HG02938 (cell line): ENCODE data around the gene OSBPL8.
A peak's percentile ranks its signal among the peaks of the same experiment; 100 is the strongest.
"Not testable (repeated sequence)": the region's sequence is repeated elsewhere in the genome, so short reads cannot be mapped to it uniquely, and the experiment has no call there.

Source experiments
- ATAC-seq: cut with Tn5 transposase; IDR thresholded peaks from one replicate; pipeline ENCODE4 v1.9.1; 2021; ENCODE audit warnings: mild to moderate bottlenecking, moderate library complexity; ENCODE audit not compliant: unreplicated experiment

The OSBPL8 gene

DNA sequence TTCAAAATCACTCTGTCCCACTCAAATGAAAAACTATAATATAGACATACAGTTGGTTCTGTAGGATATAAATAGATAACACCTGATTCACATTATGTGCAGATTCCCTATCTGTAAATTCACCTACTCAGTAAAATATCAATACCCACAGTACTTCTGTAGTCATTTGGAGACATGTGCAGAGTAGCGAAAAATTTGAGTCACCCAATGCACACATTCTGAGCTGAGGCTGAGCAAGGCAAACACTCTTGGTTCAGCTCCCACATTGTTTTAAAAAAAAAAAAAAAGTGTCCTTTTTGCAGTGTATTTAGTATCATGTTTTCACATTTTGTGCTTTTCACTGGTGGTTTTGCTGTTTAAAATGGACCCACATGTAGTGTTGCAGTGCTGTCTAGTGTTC is 184.1 kb downstream of the OSBPL8 start:
- ATAC-seq = no peak

DNA sequence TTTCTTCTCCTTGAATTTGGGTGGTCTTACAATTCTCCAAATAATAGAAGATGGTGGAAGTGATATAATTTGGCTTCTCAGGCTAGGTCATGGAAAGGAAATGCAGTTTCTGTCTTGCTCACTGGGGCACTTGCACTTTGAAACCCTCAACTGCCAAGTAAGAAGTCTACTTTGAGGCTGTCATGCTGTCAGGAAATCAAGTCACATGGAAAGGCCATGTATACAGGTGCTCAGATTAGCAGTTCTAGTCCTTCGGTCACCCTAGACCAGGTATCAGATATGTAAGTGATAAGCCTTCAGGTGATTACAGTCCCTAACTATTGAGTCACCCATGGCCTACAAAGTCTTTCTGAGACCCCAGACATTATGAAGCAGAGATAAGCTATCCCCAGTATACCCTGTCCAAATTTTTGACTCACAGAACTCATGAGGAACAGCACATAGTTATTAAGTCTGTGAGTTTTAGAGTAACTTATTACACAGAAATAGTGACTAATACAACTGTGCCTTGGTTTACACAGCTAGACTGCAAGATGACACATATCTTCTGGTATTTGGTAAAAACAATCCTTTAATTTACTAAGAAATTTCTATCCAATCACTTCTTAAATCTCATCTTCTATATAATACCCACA is 185.1 kb downstream of the OSBPL8 start:
- no peak for ATAC-seq

DNA sequence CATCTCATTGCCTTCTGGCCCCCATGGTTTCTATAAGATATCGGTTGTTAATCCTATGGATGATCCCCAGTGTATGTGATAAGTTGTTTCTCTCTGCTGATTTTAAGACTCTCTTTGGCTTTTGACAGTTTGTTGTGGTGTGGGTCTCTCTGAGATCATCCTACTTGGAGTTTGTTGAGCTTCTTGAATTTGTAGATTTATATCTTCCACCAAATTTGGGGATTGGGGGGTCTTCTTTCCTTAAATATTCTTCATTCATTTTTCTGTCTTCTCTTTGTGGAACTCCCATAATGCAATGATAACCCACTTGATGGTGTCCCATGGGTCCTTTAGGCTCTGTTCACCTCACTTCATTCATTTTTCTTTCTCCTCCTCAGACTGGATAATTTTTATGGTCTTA is 191.3 kb downstream of the OSBPL8 start:
- no peak for ATAC-seq

DNA sequence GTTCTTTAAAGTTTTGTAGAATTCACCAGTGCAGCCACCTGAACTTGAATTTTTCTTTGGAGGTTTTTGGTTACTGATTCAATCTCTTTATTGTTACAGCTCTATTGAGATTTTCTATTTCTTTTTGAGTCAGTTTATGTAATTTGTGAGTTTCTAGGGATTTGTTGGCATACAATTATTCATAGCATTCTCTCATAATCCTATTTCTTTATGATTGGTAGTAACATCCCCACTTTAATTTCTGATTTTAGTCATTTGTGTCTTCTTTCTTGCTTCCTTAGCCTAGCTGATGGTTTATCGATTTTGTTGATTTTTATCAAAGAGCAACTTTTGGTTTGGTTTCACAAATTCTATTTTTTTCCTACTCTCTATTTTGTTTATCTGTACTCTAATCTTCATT is 193.4 kb downstream of the OSBPL8 start:
- no peak for ATAC-seq

DNA sequence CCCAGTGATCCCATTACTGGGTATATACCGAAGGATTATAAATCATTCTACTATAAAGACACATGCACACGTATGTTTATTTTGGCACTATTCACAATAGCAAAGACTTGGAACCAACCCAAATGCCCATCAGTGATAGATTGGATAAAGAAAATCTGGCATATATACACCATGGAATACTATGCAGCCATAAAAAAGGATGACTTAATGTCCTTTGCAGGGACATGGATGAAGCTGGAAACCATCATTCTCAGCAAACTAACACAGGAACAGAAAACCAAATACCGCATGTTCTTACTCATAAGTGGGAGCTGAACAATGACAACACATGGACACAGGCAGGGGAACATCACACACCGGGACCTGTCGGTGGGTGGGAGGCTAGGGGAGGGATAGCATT is 195.4 kb downstream of the OSBPL8 start:
- not testable (repeated sequence) for ATAC-seq

DNA sequence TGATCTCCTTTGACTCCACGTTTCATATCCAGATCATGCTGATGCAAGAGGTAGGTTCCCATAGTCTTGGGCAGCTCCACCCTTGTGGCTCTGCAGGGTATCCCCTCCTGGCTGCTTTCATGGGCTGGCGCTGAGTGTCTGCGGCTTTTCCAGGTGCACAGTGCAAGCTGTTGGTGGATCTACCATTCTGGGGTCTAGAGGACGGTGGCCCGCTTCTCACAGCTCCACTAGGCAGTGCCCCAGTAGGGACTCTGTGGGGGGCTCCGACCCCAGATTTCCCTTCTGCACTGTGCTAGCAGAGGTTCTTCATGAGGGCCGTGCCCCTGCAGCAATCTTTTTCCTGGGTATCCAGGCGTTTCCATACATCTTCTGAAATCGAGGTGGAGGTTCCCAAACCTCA is 199.3 kb downstream of the OSBPL8 start:
- no peak for ATAC-seq

DNA sequence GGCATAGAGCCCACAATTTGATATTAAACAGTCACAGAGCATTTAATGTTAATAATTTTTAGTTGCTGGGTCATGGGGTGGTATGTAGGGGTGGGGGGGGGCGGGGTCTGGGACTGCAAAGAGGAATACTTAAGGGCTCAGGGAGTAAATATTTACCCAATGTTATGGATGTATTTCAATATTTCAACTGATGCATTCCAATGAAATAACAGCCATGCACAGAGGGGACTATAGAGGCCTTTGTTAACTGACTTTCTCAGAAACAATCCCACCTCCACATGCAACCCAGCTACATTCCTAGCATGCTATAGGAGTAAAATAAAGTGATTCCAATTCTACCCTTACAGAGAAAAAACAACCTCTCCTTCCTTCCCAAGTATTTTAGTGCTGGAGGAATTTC is 203.5 kb downstream of the OSBPL8 start:
- no peak for ATAC-seq

GRCh38 chr12:76348079-76348901 is 211.3 kb downstream of the OSBPL8 start, which contains the start of gene BBS10:
Gene BBS10, minus strand, starts transcription at chr12:76348415. Its CDS starts 57 bp downstream, at chr12:76348358.
- ATAC-seq = peak; percentile 97

- no peak for ATAC-seq
These were observed 212.7 kb downstream of the OSBPL8 start for GRCh38 chr12:76346798-76347420.

DNA sequence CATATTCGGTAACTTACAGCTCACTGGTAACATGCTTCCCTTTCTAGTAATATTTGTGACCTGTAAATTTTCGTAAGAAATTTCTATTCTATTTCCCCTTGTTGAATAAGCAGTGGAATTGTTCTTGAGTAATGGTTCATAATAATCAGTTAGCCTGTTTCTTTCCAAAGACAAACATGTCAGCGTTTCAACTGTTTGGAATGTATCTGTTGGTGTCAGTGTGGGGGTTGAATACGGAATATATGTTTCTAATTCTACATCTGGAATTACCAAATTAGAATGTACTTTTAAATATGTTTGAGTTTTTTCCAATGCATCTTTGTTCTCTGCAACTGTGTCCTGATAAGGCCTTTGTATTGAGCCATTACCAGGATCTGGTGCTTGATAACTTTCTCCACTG is 213.3 kb downstream of the OSBPL8 start:
- ATAC-seq = no peak

- no peak for ATAC-seq
These were observed 214.0 kb downstream of the OSBPL8 start for GRCh38 chr12:76345569-76345968.

DNA sequence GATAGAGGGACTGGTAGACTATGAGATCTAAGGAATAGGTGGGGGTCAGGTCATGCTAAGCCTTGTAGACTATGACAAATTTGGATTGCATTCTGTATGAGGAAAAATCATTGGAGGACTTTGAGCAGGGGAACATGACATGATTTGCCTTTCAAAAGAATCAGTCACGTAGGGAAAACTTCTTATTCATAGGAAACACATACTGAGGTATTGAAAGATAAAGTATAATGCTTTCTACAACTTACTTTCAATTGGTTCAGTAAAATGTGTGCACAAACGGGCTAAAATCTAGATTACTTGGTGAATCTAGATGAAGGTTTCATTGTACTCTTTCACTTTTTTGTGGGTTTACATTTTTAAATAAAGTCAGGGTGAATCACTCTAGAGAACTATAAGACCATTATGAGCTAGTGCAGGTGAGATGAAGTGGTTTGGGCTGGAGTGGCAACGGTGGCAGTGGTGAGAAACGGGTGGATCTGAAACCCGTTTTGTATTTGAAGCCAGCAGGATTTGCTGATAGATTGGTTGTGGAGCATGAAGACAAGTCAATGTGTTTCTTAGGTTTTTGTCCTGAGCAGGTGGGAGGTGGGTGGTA is 218.0 kb downstream of the OSBPL8 start:
- ATAC-seq = no peak

GRCh38 chr12:76340680-76341435 is 218.7 kb downstream of the OSBPL8 start:
- no peak for ATAC-seq

DNA sequence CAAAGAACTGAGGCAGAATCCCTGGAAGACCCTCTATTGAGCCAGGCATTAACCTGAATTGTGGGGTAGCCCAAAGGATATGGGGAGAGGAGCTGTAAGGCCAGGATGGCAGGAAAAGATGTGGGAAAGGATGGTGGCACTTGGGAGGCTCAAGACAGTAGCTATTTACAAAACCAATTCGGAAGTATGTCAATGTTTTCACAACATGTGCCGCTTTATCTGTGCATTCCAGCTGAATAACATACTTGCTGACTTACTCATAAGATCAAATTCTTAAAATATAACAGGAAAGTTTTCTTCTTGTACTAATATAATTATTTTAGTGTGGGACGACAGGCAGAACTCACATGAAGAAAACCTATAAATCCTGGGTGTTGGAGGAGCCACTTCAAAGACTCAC is 222.0 kb downstream of the OSBPL8 start:
- no peak for ATAC-seq

- ATAC-seq = no peak
These were observed 227.0 kb downstream of the OSBPL8 start for GRCh38 chr12:76332606-76333005.

- no peak for ATAC-seq
These were observed 230.0 kb downstream of the OSBPL8 start for GRCh38 chr12:76329606-76330005.

- ATAC-seq = no peak
These were observed 230.4 kb downstream of the OSBPL8 start for GRCh38 chr12:76329159-76329558.

DNA sequence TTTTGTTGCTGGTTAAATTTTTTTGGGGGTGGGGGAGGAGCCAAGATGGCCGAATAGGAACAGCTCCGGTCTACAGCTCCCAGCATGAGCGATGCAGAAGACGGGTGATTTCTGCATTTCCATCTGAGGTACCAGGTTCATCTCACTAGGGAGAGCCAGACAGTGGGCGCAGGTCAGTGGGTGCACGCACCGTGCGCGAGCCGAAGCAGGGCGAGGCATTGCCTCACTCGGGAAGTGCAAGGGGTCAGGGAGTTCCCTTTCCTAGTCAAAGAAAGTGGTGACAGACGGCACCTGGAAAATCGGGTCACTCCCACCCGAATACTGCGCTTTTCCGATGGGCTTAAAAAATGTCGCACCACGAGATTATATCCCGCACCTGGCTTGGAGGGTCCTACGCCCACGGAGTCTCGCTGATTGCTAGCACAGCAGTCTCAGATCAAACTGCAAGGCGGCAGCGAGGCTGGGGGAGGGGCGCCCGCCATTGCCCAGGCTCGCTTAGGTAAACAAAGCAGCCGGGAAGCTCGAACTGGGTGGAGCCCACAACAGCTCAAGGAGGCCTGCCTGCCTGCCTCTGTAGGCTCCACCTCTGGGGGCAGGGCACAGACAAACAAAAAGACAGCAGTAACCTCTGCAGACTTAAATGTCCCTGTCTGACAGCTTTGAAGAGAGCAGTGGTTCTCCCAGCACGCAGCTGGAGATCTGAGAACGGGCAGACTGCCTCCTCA is 239.8 kb downstream of the OSBPL8 start:
- ATAC-seq = not testable (repeated sequence)

- no peak for ATAC-seq
These were observed 240.6 kb downstream of the OSBPL8 start for GRCh38 chr12:76318773-76319594.
